Renal cortex interstitium (tissue), 11 donors: ENCODE measurements around the gene UBE4B. TPM values are rescaled to one million over a fixed set of nuclear protein-coding genes. Genes with fewer than 3 reads are reported as not detected.
A peak's percentile ranks its signal among the peaks of the same experiment; 100 is the strongest.
"Not testable (repeated sequence)": the region's sequence is repeated elsewhere in the genome, so short reads cannot be mapped to it uniquely, and the experiment has no call there.

Experiments used
- DNase-seq, 11 donors: peaks; one replicate each; pipeline ENCODE4 v3.0.0-alpha.2; 2013; ENCODE audit warnings: low read depth in 9 of 11, low spot score in 4 of 11; ENCODE audit errors: extremely low read depth in 1 of 11
- polyA plus RNA-seq, 3 donors: library from polyadenylated mRNA; unstranded; fragments of 120-200 nt; gene quantifications; one replicate each; pipeline ENCODE4 v1.2.1, GENCODE V29; 2013; ENCODE audit not compliant: insufficient read length in 3 of 3

The UBE4B gene
- polyA plus RNA-seq, 3 donors: 50.7 to 59.1 (median 55.0) TPM

DNA sequence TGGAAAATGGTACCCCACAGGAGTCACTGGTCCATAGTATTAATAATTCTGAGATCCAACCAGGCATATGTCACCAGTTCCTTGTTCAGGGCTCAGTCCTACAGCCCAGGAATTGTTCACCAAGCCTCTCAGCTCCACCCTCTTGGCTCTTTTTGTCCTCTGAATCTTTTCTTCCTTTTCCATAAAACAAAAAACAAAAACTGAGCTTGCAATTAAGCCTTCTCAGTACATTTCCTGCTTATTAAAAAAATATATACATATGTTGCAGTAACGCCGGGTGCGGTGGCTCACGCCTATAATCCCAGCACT lies 154.2 kb downstream of the UBE4B start:
- no peak for DNase-seq

DNA sequence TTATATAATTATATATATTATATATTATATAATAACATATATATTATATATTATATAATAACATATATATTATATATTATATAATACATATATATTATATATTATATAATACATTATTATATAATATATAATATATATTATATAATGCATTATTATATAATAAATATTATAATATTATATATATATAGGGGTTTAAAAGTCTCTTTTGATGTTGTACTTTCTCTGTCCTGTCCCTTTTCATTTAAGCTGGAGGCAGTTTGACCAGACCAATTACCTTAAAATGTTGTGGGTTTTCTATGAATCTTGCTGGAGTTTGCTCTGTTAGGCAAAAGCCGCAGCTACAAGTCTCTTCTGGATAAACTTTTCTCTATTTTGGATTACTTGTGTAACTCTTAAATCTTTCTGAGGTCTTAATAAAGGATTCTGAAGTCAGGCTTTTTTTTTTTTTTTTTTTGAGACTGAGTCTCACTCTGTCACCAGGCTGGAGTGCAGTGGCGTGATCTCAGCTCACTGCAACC lies 155.4 kb downstream of the UBE4B start:
- no peak for DNase-seq

- DNase-seq: no peak
Observed at GRCh38 chr1:10189659-10190058, 156.9 kb downstream of the UBE4B start.

DNA sequence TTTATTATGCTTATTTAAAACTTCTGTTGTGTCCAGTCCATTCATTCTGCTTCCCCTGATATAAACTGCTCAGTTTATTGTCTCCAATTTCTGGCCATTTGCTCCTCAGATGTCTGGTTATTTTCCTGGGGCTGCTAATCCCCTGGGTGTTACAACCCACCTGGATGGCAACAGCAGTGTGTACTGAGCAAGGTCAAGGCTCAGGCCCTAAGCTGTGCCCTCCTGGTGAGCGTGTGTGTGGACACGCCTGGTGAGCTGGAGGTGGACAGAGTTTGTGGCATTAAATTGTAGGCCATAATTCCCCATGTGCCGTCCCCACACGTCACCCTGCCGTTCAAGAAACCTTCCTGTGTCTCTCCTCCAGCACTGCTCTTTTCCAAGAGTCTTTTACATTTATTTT lies 159.5 kb downstream of the UBE4B start:
- no peak for DNase-seq

GRCh38 chr1:10193288-10193687 lies 160.5 kb downstream of the UBE4B start:
- no peak for DNase-seq

DNA sequence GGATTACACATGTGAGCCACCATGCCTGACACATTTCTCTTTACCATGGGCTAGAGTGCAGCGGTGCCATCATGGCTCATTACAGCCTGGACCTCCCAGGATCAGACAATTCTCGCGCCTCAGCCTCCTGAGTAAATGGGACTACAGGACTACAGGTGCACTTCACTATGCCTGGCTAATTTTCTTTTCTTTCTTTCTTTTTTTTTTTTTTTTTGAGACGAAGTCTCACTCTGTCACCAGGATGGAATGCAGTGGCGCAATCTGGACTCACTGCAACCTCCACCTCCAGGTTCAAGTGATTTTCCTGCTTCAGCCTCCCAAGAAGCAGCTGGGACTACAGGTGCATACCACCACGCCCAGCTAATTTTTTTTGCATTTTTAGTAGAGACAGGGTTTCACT lies 162.8 kb downstream of the UBE4B start:
- DNase-seq: no peak

- DNase-seq: no peak
Observed at GRCh38 chr1:10196976-10197375, 164.2 kb downstream of the UBE4B start.

- DNase-seq: no peak
Observed at GRCh38 chr1:10200620-10201019, 167.9 kb downstream of the UBE4B start.

- no peak for DNase-seq
Observed at GRCh38 chr1:10204003-10204642, 171.4 kb downstream of the UBE4B start.

GRCh38 chr1:10205206-10205605 lies 172.4 kb downstream of the UBE4B start:
- DNase-seq: not testable (repeated sequence)

GRCh38 chr1:10207810-10208209 lies 175.1 kb downstream of the UBE4B start:
- no peak for DNase-seq

DNA sequence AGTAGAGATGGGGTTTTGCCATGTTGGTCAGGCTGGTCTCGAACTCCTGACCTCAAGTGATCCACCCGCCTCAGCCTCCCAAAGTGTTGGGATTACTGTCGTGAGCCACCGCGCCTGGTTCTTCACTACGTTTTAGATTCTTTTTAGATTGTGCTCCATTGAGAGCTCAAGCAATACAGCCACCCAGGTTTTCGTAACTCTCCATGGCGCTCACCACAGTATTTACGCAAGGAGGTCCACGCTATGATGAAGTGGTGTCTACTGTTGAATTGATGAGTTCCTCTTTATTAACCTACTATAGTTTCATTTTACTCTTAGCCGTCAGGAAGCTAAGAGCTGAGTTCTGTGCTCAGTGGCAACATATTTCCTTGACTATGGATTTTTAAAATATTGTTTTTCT lies 175.8 kb downstream of the UBE4B start:
- no peak for DNase-seq

DNA sequence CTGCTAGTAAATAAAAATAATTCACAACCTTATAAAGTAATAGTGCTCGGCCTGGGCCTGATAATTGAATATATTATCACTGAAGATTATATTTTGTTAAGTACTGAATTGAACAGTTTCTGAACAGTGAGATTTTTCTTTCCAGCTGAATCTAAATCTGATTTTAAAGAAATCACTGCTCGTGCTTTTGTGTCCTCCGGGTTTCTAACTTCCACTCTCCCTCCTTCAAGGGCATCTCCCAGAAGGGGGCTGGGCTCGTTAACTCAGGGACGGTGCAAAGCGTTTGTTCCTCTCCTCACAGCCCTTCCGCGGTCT lies 176.8 kb downstream of the UBE4B start:
- no peak for DNase-seq

- peak; percentile 93 to 99 (median 97) for DNase-seq
Observed at GRCh38 chr1:10209905-10210810, 177.4 kb downstream of the UBE4B start, which contains the start of gene KIF1B. Gene KIF1B (plus strand): TSS chr1:10210570. CDS start chr1:10232329, 21,759 bp downstream.

DNA sequence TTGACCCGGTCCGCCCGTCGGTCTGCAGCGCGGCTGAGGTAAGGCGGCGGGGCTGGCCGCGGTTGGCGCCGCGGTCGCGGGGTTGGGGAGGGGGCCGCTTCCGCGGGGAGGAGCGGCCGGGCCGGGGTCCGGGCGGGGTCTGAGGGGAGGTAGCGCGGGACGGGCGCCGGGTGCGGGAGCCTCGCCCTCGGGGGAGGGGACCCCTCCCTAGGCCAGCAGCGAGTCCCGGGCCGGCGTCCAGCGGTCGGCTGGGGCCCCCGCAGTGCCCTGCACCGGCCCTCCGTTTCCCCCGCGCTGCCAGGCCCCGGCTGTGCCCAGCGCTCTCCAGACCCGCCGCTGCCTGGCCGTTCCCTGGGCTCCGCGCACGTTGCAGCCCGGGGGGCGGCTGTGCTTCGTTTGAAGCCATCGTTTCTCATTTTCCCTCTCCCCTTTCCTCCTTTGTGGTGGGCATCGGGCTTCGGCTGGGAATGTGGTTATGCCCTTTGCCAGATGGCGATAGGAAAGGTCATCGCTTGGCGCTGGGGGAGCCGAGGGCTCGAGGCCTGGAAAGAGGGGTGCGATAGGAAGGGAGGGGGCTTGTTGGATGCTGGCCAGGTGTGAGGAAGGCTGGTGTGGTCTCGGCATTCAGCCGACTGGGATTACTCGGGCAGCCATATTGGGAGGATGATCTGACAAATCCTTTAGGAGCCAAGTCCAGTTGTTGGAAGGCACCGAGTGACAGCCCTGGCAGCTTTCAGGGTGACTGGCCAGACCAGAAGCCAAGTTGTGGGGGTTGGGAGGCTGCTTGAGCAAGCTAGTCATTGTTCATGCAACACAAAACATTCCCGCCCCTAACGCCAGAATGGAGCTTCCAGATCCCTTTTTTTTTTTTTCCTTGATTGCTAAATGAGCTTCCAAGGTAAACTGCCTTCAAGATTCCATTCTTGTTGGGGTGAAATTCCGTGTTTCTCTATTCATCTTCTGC lies 178.4 kb downstream of the UBE4B start:
- peak; percentile 49 to 82 (median 70) for DNase-seq

DNA sequence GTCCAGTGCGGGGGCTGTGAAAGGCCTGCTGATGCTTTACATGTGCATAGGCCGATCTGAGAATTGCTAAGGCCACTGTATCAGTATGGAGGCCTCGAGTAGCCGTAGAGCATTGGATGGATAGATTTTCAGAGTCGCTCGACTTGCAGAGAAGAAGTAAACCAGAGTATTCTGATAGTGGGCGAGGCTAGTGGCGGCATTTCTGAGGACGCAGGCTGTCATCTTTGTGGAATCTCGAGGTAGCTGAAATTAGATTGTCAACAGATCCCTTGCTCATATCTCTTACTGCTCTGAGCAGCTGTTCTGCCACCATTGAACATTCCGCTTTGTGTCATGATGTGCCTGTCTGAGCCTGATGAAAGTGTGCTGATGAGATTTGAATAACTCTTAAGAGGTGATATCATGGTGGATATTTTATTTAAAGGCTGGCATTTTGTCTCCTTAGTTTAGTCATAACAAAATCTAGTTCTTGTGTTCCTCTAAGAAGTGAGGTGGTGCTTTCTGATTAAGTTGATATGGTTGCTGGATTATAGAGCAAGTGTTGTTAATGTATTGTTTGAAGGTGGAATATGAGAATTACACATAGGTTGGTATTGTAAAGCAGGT lies 179.2 kb downstream of the UBE4B start:
- peak in 4 of 11 donors; percentile 28 to 56 (median 35) for DNase-seq

GRCh38 chr1:10212476-10212875 lies 179.7 kb downstream of the UBE4B start:
- DNase-seq: no peak

GRCh38 chr1:10213186-10213705 lies 180.5 kb downstream of the UBE4B start:
- DNase-seq: no peak
